ENCODE results near the gene FGD4.

FGD4 gene

GRCh38 chr12:32606443-32606842, 207.1 kb downstream of the FGD4 start:
- no peak for DNase-seq (ENCODE audit: low spot score)

- no peak for DNase-seq (ENCODE audit: low spot score)
These were observed 210.6 kb downstream of the FGD4 start for GRCh38 chr12:32609966-32610365.

DNA sequence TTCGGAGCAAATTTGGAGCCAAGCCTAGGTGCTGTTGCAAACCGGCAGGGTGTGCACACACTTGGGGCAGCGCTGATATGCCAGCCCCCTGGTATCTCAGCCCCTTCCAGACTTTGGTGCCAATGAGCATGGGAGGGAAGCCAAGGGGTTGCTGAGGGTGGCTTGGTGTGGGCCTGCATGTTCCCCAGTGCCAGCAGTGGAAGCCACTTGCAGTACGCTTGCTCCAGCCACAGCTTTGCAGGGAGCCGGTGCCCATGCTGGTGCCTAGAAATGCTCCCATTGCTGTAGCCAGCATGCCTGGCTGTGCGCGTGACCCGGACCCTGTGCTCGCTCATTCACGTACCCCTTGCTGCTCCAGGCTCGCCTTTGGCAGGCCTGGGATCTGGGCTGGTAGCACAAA, 212.6 kb downstream of the FGD4 start:
- DNase-seq (ENCODE audit: low spot score): no peak

- no peak for DNase-seq (ENCODE audit: low spot score)
These were observed 213.6 kb downstream of the FGD4 start for GRCh38 chr12:32612658-32613614.

DNA sequence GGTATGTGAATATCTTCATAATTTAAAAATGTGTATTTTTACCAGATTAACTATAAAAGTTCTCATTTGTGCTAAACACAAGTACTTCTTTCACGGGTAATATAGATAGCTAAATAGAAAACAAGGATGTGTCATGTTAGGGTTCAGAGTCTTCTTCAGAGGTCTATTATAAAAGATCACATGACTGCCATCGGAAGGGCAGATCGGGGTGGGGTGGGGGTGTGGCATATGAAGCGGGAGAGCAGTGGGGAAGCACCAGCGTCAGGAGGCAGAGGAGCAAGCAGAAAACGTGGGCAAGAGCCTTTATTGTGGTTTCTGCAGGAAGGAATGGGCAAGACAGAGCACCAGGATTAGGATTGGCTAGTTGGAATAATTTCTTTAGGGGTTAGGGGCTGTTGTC, 216.1 kb downstream of the FGD4 start:
- no peak for DNase-seq (ENCODE audit: low spot score)

DNA sequence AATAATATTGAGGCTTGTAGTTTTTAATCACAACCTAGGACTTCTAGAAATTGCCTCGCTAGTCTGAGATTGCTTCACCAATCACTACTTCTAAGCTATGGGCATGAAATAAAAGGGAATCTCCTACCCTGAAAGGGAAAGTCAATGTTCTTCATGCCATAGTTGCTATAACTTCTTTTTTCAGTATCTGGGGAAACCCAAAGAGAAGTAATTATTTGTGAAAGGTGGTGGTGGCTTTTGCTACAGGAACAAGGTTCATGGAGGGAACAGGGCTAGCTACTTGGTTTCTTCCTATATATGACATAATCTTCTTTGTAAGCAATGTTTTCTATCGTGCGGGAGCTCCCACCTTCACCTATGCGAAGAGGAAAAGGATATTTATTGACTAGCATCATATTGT, 218.2 kb downstream of the FGD4 start:
- DNase-seq (ENCODE audit: low spot score): no peak

- DNase-seq (ENCODE audit: low spot score): no peak
These were observed 218.8 kb downstream of the FGD4 start for GRCh38 chr12:32618115-32618514.

DNA sequence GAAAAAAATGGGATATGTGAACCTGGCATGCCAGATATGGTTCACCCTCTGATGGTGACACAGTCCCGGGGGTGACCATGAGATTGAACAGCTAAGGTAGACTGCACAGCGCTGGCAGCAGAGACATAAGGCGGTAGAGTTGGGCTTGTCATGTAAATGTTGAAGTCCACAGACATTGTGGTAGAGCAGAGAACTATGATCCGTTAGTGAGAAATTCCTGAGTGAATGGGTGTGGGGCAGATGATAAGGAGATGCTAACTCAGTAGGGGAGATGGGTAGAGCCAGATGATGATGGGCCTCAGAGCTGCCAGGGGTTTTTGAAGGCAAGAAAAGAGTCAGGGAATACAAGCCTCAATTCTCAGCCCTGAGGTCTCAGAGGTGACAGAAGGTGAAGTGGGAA, 228.6 kb downstream of the FGD4 start:
- DNase-seq (ENCODE audit: low spot score): no peak

DNA sequence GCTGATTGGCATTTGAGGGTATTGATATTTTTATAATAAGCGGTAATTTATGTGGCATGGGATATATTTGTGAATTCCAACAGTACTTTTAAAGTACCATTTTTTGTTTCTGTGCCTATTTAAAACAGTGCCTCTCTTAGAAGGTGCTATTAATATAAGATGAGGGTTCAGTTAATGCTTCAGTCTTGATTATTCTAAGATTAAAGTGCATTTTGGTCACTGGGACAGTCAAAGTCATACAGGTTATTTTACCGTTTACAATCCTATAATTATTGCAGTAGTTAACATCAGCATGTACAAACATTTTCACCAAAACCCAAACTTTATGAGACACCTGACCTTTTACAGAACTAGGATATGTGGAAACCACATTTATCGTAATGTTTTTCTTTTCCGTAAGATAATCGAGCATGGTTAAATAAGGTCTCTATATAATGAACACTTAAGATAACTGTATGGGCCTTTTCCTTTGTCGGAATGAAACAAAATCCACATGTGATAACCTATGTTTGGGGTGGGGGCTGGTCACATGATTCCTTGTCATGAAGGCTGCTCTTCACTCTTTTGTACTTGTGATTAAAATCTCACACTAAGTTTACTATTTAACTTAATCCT, 242.0 kb downstream of the FGD4 start:
- DNase-seq (ENCODE audit: low spot score): no peak

- no peak for DNase-seq (ENCODE audit: low spot score)
These were observed 245.1 kb downstream of the FGD4 start for GRCh38 chr12:32644431-32644830.

DNA sequence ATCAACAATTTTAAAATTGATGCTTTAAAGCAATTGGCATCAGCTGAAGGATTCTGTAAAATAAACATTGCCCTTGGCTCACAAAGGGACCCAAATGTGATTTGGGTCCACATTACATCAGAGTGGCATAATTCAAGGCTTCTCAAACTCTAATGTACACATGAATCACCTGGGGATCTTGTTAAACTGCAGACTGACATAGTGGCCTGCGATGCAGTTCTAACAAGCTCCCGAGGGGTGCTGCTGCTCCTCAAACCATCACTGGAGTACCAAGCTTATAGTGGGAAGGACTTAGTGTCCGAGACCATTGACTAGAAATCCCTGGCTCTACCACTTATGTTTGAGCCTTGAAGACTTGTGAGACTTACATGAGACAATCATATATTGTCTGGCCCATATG, 247.9 kb downstream of the FGD4 start:
- no peak for DNase-seq (ENCODE audit: low spot score)

- no peak for DNase-seq (ENCODE audit: low spot score)
These were observed 251.2 kb downstream of the FGD4 start for GRCh38 chr12:32650508-32650907.

DNA sequence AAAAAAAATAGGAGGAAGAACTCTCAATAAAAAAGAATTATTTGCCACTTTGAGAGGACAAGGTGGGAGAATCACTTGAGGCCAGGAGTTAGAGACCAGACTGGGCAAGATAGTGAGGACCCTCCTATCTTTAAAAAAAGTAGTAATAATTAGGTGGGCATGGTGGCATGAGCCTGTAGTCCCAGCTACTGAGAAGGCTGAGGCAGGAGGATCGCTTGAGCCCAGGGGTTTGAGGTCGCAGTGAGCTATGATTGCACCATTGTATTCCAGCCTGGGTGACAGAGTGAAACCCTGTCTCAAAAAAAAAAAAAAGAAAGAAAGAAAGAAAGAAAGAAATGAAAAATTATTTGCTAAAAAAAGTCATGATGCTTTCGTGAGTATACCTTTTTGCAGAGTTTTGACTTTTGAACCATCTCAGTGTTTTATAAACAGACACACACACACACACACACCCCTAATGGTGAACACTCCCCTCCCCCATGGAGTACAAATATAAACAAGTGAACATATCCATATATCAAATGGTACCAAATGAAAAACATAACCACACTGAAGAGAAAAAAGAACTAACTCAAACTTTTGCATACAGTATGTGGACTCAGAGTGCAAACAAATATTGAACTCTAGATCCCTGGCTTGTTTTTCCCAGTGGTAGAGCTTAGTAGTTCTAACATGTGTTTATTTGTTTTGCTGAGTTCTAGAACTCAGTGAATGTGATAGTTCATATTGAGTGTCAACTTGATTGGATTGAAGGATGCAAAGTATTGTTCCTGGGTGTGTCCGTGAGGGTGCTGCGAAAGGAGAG, 252.0 kb downstream of the FGD4 start:
- DNase-seq (ENCODE audit: low spot score): no peak

DNA sequence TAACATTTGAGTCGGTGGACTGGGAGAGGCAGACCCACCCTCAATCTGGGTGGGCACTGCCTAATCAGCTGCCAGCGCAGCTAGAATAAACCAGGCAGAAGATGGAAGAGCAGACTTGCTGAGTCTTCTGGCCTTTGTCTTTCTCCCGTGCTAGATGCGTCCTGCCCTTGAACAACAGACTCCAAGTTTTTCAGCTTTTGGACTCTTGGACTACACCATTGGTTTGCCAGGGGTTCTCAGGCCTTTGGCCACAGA, 252.5 kb downstream of the FGD4 start:
- no peak for DNase-seq (ENCODE audit: low spot score)

GRCh38 chr12:32659908-32660440, 260.6 kb downstream of the FGD4 start:
- DNase-seq (ENCODE audit: low spot score): no peak

- DNase-seq (ENCODE audit: low spot score): no peak
These were observed 262.3 kb downstream of the FGD4 start for GRCh38 chr12:32661706-32662105.

DNA sequence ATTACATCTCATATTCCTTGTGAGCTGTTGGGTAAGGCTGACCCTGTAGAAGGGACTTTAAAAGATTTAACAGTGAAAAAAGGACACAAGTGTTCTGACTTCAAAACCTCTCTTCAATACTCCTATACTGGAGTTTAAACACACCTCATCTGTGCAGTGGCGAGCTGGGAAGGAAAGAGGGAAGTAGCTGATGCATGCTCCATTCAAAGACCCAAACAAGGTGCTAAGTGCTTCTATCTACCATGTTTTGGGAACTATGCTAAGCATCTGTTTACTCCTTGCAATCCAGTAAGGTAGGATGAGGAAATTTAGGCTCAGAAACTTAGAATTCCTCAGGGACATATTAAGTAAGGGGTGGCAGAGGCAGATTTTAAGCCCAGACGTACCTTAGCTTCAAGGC, 263.3 kb downstream of the FGD4 start:
- DNase-seq (ENCODE audit: low spot score): no peak

DNA sequence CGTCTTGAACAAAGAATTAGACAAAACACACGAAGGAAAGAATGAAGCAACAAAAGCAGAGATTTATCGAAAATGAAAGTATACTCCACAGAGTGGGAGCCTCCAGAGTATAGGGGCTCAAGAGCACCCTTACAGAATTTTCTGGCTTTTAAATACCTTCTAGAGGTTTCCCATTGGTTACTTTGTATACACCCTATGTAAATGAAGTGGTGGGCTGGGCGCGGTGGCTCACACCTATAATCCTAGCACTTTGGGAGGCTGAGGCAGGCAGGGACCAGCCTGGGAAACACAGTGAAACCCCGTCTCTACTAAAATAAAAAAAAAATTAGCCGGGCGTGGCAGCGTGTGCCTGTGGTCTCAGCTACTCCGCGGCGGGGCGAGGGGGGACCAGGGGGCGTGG, 266.7 kb downstream of the FGD4 start:
- no peak for DNase-seq (ENCODE audit: low spot score)

- no peak for DNase-seq (ENCODE audit: low spot score)
These were observed 270.2 kb downstream of the FGD4 start for GRCh38 chr12:32669584-32669983.

DNA sequence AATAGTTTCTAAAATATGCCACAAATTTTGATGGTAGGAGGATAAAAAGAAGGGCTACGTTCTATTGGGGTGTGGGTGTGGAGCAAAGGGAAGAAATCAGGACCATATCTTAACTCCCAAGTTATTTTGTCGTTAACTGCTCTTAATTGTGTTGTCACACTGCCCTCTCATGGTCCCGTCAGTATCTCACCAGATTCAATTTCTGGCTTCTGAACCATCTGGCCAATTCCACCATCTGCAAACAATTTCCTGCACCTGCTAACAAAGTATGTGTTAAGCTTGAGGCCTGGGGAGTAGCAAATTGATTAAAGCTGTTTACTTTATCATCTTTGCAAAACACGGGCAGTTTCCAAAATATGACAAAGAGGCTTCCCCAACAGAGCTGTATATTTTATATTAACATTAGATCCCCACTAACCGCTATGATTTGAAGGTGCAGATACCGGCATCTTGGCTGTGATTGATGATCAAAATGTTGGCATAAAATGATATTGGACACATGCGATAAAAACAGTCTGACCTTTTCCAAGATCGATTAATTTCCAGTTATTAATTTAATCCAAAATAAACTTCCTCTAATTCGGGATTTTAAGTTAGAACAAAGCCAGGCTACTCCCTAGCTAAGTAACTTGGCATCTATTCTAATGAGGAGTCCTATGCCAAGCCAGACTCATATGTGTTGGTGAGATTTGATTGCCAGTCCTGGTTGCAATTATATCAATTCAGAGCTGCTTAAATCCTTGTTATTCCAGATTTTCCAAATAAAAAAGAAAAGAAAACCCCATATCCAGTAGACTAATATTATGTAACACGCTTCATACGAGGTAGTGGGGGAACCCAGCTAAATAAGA, 272.8 kb downstream of the FGD4 start:
- peak; percentile 70 for DNase-seq (ENCODE audit: low spot score)

- peak; percentile 96 for DNase-seq (ENCODE audit: low spot score)
These were observed 279.9 kb downstream of the FGD4 start, which contains the start of gene DNM1L for GRCh38 chr12:32679091-32679919. Gene DNM1L (plus strand): TSS chr12:32679301. CDS start chr12:32679364, 63 bp downstream.

Data from left forelimb (tissue), 1 donor.